ENCODE measurements around the gene SLC23A2.
"Not testable (repeated sequence)": the region's sequence is repeated elsewhere in the genome, so short reads cannot be mapped to it uniquely, and the experiment has no call there.

The SLC23A2 gene

DNA sequence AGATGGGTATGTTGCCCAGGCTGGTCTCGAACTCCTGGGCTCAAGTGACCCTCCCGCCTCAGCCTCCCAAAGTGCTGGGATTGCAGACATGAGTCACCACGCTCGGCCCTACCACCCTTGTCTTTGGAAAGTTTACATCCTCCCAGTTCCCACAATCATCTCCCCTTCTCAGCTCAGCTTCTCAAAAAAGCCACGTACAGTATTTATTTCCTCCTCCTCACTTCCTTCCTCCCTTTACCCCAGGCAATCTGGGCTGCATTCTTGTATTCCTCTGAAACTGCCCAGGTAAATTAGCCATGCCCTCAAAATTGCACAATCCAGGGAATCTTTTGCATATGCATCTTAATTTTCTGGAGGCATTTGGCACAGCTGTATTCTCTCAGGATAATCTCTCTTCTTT is 7.4 kb upstream of the SLC23A2 start:
- TF ChIP-seq, protein P1, sequence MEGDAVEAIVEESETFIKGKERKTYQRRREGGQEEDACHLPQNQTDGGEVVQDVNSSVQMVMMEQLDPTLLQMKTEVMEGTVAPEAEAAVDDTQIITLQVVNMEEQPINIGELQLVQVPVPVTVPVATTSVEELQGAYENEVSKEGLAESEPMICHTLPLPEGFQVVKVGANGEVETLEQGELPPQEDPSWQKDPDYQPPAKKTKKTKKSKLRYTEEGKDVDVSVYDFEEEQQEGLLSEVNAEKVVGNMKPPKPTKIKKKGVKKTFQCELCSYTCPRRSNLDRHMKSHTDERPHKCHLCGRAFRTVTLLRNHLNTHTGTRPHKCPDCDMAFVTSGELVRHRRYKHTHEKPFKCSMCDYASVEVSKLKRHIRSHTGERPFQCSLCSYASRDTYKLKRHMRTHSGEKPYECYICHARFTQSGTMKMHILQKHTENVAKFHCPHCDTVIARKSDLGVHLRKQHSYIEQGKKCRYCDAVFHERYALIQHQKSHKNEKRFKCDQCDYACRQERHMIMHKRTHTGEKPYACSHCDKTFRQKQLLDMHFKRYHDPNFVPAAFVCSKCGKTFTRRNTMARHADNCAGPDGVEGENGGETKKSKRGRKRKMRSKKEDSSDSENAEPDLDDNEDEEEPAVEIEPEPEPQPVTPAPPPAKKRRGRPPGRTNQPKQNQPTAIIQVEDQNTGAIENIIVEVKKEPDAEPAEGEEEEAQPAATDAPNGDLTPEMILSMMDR (IDR thresholded peaks at IDR 0.05; ENCODE audit: low read depth, low read length, missing control alignments): no peak
- H3K4me3 ChIP-seq (ENCODE audit: low read depth, low read length): no peak overlapping the region
- in situ Hi-C loops (cut with HindIII; ENCODE audit: low sequenced_read_pairs): no loop called here
- no peak for DNase-seq (ENCODE audit: low read depth)

DNA sequence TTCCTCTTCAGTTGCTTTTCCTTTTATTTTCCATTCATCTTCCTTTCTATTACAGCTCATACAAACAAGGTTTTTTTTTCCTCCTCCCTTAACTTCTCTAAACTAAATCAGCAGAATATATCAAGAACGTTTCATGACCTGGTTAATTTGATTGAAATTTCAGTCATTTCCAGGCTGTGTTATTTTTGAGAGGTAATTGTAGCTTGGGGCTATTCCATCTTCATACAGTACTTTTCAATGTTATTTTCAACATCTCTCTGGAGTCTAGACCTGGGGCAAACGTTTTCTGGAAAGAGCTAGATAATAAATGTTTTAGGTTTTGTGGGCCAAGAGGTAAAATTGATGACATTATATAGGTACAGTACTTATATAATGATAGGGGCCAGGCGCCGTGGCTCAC is 4.0 kb upstream of the SLC23A2 start:
- H3K4me3 ChIP-seq (ENCODE audit: low read depth, low read length): no peak overlapping the region
- in situ Hi-C loops (cut with HindIII; ENCODE audit: low sequenced_read_pairs): no loop called here
- TF ChIP-seq, protein P1 (IDR thresholded peaks at IDR 0.05; ENCODE audit: low read depth, low read length, missing control alignments): no peak
- no peak for DNase-seq (ENCODE audit: low read depth)

GRCh38 chr20:5004825-5005224 is 3.5 kb upstream of the SLC23A2 start:
- in situ Hi-C loops (cut with HindIII; ENCODE audit: low sequenced_read_pairs); H3K4me3 ChIP-seq (ENCODE audit: low read depth, low read length); DNase-seq (ENCODE audit: low read depth): not testable (repeated sequence)

DNA sequence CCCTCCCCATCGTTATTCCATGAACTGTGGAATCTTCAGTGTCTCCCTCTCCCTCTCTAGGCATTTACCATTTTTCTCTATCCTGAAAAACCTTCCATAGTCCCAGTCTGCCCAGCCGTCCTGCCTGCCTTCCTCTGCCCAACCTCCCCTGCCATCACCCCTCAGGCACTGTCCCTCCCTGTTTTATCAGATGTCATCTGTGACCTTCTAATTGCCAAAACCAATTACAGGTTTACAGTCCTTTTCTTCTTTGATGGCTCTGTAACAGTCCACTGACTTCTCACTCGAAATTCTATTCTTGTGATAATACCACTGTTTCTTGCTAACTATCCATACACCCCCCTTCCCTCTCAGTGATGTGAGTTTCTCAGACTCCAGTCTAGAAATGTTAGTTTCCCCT is 2.3 kb upstream of the SLC23A2 start:
- DNase-seq (ENCODE audit: low read depth): no peak
- TF ChIP-seq, protein P1 (IDR thresholded peaks at IDR 0.05; ENCODE audit: low read depth, low read length, missing control alignments): no peak
- no peak overlapping the region for H3K4me3 ChIP-seq (ENCODE audit: low read depth, low read length)
- in situ Hi-C loops (cut with HindIII; ENCODE audit: low sequenced_read_pairs): no loop called here

DNA sequence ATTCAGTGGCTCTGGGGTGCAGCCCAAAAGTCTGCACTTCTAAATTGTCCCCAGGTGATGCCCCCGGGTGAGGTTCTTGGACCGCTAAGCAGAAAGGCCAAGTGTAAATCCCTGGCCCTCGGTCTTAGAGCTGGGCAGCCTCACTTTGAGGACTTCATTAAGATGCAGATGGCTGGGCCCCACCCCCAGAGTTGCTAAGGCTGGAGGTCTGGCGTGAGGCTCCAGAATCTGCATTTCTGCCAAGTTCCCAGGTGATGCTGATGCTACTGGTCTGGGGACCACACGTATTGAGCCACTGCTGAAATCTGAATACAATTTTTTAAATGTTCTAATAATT is 735 bp upstream of the SLC23A2 start:
- H3K4me3 ChIP-seq (ENCODE audit: low read depth, low read length): peak overlapping the region; percentile 71
- TF ChIP-seq, protein P1 (IDR thresholded peaks at IDR 0.05; ENCODE audit: low read depth, low read length, missing control alignments): no peak
- DNase-seq (ENCODE audit: low read depth): no peak
- in situ Hi-C loops (cut with HindIII; ENCODE audit: low sequenced_read_pairs): no loop called here

- no peak for DNase-seq (ENCODE audit: low read depth)
- in situ Hi-C loops (cut with HindIII; ENCODE audit: low sequenced_read_pairs): no loop called here
- TF ChIP-seq, protein P1 (IDR thresholded peaks at IDR 0.05; ENCODE audit: low read depth, low read length, missing control alignments): no peak
- peak overlapping the region; percentile 71 for H3K4me3 ChIP-seq (ENCODE audit: low read depth, low read length)
Measured at GRCh38 chr20:5000263-5001173, 792 bp downstream of the SLC23A2 start.

- no peak for DNase-seq (ENCODE audit: low read depth)
- TF ChIP-seq, protein P1 (IDR thresholded peaks at IDR 0.05; ENCODE audit: low read depth, low read length, missing control alignments): no peak
- in situ Hi-C loops (cut with HindIII; ENCODE audit: low sequenced_read_pairs): no loop called here
- H3K4me3 ChIP-seq (ENCODE audit: low read depth, low read length): no peak overlapping the region
Measured at GRCh38 chr20:4999788-5000187, 1.5 kb downstream of the SLC23A2 start.

Data from astrocyte of the cerebellum (primary cell).